Renal pelvis (tissue), 4 donors: ENCODE results near the gene PSMB7. TPM values are rescaled to one million over a fixed set of nuclear protein-coding genes. Genes with fewer than 3 reads are reported as not detected.

ENCODE experiments used
- DNase-seq: peaks from one replicate; pipeline ENCODE4 v3.0.0-alpha.2; 2013
- polyA plus RNA-seq, 3 donors: library from polyadenylated mRNA; unstranded; fragments of 120-200 nt; gene quantifications; one replicate each; pipeline ENCODE4 v1.2.1, GENCODE V29; 2013; ENCODE audit not compliant: insufficient read length in 3 of 3

The PSMB7 gene
- polyA plus RNA-seq, 3 donors = 203 to 241 (median 213) TPM

DNA sequence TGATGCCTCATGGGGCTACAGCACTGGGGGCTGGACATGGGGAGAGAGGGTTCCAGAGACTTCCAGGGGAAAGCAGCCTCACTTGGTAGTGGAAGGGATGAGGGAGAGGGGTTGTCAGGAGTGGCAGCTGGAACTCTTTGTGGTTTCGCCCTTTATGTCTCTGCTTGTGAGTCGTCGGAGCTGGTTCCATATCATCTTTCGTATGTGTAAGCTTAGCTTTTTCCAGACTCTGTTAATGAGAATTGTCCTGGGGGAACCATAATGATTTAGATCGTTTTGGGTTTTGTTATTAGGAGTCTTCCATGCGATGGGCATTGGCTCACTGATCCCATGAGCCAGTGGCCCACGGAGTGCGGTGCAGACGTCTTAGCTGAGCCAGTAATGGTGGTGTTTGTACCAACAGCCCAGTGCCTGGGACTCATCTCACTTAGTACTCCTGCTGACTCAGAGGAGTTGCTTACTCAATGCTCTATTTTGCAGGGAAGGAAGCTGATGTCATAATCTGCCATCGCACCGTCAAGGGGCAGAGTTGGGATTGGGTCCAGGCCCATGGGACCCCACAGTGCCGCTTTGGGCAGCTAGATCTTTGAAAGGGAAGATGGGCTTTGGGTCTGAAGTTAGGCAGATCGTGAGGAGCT lies 109.0 kb downstream of the PSMB7 start:
- no peak for DNase-seq

DNA sequence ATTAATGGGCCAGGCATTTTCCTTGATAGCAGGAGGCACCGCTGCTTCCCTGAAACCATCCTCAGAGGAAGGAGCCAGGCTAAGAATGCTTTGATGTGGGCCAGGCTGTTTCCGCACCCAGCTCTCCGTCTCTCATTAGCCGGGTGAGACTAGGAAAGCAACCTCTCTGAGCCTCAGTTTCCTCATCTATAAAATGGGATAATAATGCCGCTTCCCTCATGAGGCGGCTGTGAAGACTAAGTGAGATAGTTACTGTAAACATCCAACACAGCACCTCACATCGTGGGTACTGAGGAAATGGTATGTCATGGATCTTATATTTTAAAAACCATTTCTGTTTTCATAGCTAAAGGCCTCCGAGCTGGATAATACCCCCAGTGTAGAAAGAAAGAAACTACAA lies 111.0 kb downstream of the PSMB7 start:
- no peak for DNase-seq

DNA sequence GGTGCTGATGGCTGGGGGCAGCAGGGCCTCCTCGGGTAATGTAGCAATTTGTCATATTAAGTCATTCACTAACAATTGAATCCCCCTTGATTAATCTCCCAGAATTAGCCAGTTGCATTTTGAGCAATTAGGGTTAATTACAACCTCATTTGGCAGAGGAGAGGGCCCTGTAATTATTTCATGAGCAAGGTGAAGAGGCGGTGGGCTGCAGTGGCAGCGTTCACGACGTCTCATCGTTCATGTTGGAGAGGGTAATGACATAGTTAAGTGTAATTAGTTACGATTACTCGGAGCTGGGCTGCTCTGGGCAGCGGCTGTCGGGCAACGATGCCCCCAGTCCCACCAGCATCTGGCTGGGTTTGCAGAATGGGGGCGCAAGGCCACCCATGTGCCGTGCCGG lies 111.5 kb downstream of the PSMB7 start:
- no peak for DNase-seq

Other genes starting within 250 kb of the PSMB7 start
- gene NEK6, start 157.5 kb downstream of the PSMB7 start, polyA plus RNA-seq = 10 to 100 TPM; 27.6 to 34.9 (median 29.6) TPM
- gene ADGRD2, start 35.0 kb upstream of the PSMB7 start, polyA plus RNA-seq = under 1 TPM; 0.17 to 0.37 (median 0.19) TPM
- gene NR5A1, start 92.0 kb upstream of the PSMB7 start, polyA plus RNA-seq = under 1 TPM; 0.08 to 0.34 (median 0.19) TPM